Cardiac muscle cell (in vitro differentiated cells and primary cell): ENCODE measurements around the gene PDCD11. TPM values are rescaled to one million over a fixed set of nuclear protein-coding genes. Genes with fewer than 3 reads are reported as not detected.
A peak's percentile ranks its signal among the peaks of the same experiment; 100 is the strongest.

Experiments used
- DNase-seq, 2 donors: peaks; one replicate each; pipeline versions ENCODE4 v3.0.0 to v3.0.0-alpha.2; 2010 to 2017; ENCODE audit warnings: low read depth in 1 of 2, low spot score in 1 of 2
- H3K27ac ChIP-seq: fragments of 200-600 bp; sonication (generic); 2 replicates; pipeline ENCODE4 v1.5.1; 2016
- H3K27me3 ChIP-seq: fragments of 200-600 bp; sonication (generic); 2 replicates; pipeline ENCODE4 v1.6.0; 2016; ENCODE audit warnings: control low read depth
- H3K36me3 ChIP-seq: fragments of 200-600 bp; sonication (generic); 2 replicates; pipeline ENCODE4 v1.5.1; 2016; ENCODE audit warnings: control low read depth
- H3K4me1 ChIP-seq: fragments of 200-600 bp; sonication (generic); 2 replicates; pipeline ENCODE4 v1.8.1; 2017; ENCODE audit warnings: low read depth, mild to moderate bottlenecking, mixed run types
- H3K4me3 ChIP-seq: fragments of 200-600 bp; sonication (generic); 2 replicates; pipeline ENCODE4 v1.5.1; 2016; ENCODE audit warnings: mild to moderate bottlenecking
- H3K9me3 ChIP-seq: fragments of 200-600 bp; sonication (generic); 2 replicates; pipeline ENCODE4 v1.5.1; 2017; ENCODE audit warnings: low read depth, mild to moderate bottlenecking, control low read depth
- CTCF ChIP-seq: IDR thresholded peaks from 2 replicates; pipeline ENCODE4 v1.5.1; 2012; ENCODE audit warnings: low read depth, mild to moderate bottlenecking, low read length
- polyA plus RNA-seq: library from polyadenylated mRNA; unstranded; fragments of >200 nt; fragmentation: Nextera tagmentation; extraction: Ambion mirVana; gene quantifications from 2 replicates; pipeline ENCODE4 v1.2.1, GENCODE V29; 2016
- total RNA-seq: library from RNA; depleted of rRNA; stranded (reverse); fragments of >200 nt; gene quantifications from 2 replicates; pipeline ENCODE4 v1.2.3, GENCODE V29; 2016

The PDCD11 gene
- total and polyA plus RNA-seq, 2 experiments from 2014 or later = 17.9 to 30.3 TPM

DNA sequence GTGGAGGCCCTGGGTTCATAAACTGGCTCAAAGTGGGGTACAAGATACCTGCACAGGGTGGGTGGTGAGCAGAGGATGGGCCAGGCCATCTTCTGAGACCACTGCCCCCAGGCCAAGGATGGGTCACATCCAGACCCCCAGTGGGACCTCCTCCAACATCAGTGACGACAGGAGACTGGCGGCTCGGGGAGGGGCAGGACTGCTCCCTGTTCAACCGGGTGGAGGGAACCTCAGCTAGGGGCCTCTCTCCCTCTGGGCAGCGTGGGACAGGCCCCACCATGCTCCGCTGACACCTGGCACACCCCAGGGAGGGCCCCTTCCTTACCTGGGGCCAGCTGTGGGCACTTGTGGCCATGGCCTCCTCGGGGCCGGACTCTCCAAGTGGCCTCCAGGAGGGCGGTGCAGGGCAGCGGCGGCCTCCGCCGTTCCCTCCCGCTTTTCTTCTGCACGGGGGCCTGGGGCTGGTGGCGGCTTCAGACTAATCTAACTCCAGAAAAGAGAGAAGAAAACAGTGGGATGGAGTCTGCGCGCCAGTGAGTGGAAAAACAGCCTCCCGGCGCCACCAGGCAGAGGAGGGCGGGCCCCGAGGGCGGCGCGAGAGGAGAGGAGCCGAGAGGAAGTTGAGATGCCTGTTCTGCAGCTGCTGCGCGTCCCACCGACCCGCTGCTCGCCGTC is 55.5 kb downstream of the PDCD11 start, which contains the start of gene CALHM2:
Gene CALHM2 (minus strand): TSS at position 540 of the 675 bp plus-strand sequence. CDS start 2,429 bp downstream, outside the sequence.
- no peaks in the 10 kb centered on the region for H3K4me1 ChIP-seq
- H3K36me3 ChIP-seq = no peaks in the 10 kb centered on the region
- DNase-seq = peak; percentile 68 to 70
- H3K27me3 ChIP-seq = no peaks in the 10 kb centered on the region
- no peak for TF ChIP-seq CTCF
- no peaks in the 10 kb centered on the region for H3K9me3 ChIP-seq
- no peak within 1 kb of the TSS for H3K27ac ChIP-seq
- H3K4me3 ChIP-seq = peak within 1 kb of the TSS; percentile 16

DNA sequence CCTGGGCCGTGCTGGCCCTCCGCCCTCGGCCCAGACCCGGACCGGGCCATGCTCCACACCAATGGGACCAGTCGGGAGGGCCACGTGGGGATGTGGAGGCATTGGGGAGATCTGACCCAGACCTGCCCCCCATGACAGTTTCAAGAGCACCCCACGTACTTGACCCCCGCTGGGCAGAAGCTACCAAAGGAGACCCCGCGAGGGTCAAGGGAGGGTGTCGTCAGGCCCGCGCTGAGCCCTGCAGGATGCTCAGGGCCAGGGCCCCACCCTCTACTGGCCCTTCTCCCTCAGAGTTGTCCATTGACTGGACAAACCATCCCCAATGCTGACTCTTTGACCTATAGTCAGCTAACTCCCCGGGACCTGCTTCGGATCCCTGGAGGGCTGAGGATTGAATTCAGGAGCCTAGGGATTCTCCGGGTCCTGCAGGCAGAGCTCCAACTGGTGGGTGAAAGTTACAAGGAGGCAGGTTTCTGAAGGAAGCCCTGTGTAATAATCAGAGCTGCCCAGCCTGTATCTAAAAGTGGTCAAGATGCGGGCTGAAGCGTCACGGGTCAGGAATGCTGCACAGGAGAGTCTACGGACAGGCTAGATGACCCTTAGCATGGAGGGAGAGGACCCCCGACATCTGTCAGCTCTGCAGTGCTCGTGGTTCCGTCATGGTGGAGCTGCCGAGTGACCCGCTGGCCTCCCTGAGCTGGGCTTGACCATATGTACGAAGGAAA is 56.2 kb downstream of the PDCD11 start:
- Histone ChIP-seq H3K27me3 (no peaks in the 10 kb centered on the region), H3K36me3 (no peaks in the 10 kb centered on the region), H3K4me1 (no peaks in the 10 kb centered on the region), H3K9me3 (no peaks in the 10 kb centered on the region), H3K27ac (no peak overlapping the region), H3K4me3 (peak overlapping the region; percentile 16)
- DNase-seq = no peak
- TF ChIP-seq CTCF = no peak

DNA sequence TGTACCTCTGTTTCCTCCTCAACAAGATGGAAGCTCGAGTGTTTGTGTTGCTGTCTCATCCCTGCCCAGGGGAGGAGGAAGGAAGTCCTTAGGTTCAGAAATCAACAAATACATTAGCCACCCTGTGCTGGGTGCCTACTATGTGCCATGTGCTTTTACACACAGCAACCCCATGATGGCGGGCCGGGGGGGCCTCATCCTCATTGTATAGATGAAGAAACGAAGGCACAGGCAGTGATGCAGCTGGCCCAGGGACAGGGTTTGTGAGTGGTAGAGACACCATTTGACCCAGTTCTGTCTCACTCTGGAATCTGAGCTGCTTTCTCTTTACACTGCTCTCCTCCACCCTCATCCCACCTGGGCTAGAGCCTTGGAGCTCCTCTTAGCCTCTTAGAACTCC is 57.6 kb downstream of the PDCD11 start:
- no peak for DNase-seq
- Histone ChIP-seq H3K27me3 (no peaks in the 10 kb centered on the region), H3K4me3 (no peak overlapping the region), H3K4me1 (no peaks in the 10 kb centered on the region), H3K9me3 (no peaks in the 10 kb centered on the region), H3K36me3 (no peaks in the 10 kb centered on the region), H3K27ac (no peak overlapping the region)
- no peak for TF ChIP-seq CTCF

GRCh38 chr10:103455235-103455634 is 58.8 kb downstream of the PDCD11 start:
- H3K27me3 ChIP-seq = no peaks in the 10 kb centered on the region
- H3K27ac ChIP-seq = no peak overlapping the region
- H3K4me1 ChIP-seq = no peaks in the 10 kb centered on the region
- TF ChIP-seq CTCF = no peak
- H3K9me3 ChIP-seq = no peaks in the 10 kb centered on the region
- DNase-seq = no peak
- H3K4me3 ChIP-seq = no peak overlapping the region
- H3K36me3 ChIP-seq = no peaks in the 10 kb centered on the region

DNA sequence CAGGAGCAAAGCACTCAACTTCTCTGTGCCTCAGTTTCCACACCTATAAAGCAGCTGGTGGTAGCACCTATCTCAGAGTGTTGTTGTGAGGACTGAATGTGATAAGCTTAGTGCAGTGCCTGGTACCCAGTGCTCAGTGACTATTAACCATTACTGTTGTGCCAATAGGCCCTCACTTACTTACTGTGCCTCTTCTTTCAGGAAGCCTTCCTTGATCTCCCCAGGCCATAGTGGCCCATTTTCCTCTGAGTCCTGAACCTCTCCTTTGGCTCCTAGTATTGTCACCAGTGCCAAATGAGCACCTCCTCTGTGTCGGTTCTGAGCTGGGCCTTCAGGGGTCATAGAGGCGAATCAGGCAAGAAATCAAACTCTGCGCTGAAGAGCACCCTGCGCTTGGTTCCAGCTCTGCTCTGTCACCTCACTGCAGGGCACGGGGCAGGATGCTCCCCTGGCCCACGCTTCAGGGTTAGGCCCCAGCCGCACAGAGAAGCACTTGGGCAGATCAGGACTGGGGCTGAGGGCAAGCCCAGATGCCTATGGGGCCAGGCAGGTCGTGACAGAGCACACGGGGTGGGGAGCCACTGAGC is 59.7 kb downstream of the PDCD11 start:
- Histone ChIP-seq H3K9me3 (no peaks in the 10 kb centered on the region), H3K4me1 (no peaks in the 10 kb centered on the region), H3K27ac (no peak overlapping the region), H3K4me3 (no peak overlapping the region), H3K27me3 (no peaks in the 10 kb centered on the region), H3K36me3 (no peaks in the 10 kb centered on the region)
- TF ChIP-seq CTCF = no peak
- DNase-seq = no peak
